GM19463 (cell line): ENCODE results near the gene SMAP2.
"Not testable (repeated sequence)": the region's sequence is repeated elsewhere in the genome, so short reads cannot be mapped to it uniquely, and the experiment has no call there.

Source experiments
- ATAC-seq: cut with Tn5 transposase; IDR thresholded peaks from one replicate; pipeline ENCODE4 v1.9.1; 2021; ENCODE audit warnings: mild to moderate bottlenecking, moderate library complexity; ENCODE audit not compliant: unreplicated experiment

Gene SMAP2

DNA sequence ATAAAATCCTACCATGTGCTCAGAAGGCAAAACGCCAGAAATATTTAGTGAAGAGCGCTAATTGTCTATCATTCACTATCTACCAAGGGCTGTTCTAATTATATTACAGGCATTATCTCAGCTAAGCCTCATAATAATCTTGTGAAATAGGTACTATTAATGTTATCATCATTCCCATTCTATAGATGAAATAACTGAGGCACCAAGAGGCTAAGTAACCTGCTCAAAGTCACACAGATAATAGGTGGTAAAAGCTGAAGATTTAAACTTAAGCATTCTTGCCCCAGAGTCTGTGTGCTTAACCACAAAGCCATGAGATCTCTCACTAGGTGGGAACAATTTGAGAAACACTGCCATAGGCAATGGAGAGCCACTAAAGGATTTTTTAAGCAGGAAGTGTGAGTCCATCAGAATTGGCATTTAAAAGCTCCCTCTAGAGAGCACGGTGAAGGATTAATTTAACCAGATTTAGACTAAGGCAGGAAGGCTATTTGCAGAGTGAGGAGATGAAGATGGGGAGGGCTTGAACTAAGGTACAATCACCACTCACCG lies 1.7 kb upstream of the SMAP2 start:
- no peak for ATAC-seq

DNA sequence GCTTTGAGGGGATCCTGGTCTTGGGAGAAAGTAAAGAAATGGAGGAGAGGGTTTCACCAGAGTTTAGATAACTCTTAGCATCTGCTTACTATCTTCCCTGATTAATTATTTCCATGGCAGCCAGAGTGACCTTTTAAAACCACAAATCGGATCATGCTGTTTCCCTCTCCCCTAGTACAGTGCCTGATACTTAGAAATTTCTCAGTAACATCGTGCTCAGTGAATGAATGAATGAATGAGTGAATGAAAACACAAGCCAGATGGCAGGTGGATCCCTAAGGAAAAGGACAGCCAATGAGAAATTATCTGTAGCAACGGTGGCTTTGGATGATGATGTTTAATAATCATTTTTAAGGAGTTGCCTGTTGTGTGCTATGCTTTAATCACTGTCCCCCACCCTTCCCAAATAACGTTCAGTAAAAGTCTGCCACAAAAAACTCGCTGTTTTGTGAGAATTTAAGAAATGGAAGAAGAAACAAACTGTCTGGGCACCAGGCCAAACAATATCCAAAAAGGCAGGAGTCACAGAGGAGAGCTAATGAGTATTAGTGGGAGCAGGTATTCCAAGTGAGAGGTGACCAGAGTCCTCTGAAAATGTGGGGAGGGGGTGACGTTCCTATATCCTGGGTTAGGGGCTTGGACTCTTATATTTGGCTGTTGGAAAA lies 737 bp upstream of the SMAP2 start:
- no peak for ATAC-seq

DNA sequence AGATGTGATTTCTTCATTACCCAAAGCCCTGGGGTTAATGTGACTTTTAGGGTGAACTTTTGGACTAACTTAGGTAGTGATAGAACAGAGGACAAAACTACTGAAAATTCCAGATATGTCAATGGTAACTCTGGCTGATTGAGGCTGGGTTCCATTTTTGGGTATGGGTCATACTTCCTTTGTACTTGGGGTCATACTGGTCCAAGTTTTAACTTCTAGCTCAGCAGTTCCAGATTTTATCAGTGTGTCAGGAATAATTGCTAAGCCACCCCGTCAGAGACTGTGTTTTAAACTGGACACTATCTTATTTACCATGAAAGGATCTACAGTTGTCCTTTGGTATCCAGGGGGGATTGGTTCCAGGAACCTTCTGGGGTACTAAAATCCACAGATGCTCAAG lies 4.0 kb downstream of the SMAP2 start:
- ATAC-seq, result no peak

DNA sequence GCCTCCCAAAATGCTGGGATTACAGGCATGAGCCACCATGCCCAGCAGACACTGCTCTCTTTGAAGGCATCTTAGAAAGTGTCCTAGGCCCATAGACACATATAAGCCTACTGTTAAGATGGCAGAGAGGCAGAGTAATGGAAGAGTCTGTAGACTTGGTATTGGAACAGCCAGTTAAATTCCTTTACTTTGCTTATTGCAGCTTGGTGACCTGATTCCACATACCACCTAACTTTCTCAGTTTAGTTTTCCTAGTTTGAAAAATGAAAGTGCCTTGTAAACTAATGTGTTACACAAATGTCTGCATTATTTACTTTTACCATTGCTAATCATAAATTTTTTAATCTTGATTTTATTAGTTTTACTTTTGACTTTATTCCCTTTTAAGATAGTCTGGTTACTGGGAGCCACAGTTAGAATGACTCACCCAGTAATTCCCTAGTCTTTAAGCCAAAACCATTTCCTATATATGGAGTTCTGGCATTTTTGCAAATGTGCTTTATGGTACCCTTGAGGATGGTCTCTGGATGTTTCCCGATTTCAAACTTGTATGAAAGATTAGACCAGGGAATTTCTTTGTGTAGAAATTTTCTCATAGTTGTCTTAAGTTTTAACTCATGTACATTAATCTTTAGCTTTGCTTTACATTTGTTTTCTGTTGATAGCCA lies 6.4 kb downstream of the SMAP2 start:
- no peak for ATAC-seq

DNA sequence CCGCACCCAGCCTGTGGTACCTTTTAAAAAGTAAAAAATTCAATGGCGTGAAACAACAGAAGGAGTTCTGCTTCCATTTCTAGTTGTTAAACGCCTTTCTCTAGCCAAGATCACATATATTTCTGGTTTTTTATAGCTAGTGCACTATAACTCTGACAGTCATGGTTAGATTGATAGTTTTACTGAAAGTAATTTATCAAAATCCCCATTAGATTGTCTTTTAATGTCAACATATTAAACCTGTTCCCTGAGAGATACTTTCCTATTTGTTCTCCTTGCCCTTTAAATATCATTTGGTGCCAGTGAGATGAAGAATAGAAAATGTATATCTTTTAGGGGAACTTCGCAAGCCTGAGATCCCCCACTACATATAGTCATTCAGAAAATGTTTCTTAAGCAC lies 7.3 kb downstream of the SMAP2 start:
- ATAC-seq, result no peak

DNA sequence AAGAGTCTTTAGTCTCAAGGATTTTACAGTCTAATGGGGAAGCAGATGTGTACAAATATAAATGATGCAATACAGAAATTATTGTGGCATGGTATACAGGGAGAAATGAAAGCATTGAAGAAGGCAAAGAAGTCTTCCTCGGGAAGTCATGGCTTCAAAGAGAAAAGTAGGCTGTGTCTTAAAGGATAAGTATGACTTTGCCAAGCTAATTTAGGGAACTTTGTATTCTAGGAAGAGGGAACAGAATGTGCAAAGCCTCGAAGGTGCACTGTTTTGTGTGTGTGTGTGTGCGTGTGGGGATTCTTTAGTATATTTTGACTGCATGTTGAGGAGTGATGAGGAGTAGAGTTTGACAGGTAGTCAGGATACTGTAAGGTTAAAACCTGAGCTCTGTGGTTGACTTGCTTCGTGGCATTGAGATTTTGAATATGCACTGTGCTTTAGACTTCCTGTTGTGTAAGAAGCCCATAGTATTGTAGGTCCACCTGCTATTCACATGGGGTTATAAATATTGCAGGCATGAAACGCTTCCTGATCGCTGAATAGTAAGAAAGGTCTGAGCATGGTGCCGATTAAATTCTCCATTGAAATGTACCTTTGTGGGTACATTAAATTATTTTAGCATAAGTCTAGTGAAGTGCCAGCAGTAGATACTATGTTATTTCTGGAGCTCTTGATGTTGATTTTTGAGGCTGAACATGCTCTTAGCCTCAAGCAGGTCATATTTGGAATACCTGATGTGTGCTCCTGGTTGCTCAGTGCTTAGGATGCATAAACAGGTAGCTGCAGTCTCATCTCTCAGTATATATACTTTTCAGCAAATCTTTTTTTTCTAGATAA lies 8.0 kb downstream of the SMAP2 start:
- ATAC-seq, result no peak

DNA sequence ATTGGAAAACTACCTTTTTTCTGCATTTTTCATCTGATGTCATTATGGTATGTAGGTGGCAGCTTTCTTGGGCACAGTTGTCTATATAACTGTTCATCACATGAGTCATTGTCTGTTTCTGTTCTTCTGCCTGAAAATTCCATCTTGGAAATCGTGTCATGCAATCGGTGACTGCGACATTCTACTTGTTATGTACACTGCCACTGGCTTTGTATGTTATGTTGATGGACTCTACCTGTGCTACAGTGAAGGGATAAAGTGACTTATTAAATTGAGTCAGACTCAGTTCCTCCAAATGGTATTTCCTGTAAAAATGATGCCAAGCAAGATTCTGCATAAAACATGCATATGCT lies 8.6 kb downstream of the SMAP2 start:
- no peak for ATAC-seq

DNA sequence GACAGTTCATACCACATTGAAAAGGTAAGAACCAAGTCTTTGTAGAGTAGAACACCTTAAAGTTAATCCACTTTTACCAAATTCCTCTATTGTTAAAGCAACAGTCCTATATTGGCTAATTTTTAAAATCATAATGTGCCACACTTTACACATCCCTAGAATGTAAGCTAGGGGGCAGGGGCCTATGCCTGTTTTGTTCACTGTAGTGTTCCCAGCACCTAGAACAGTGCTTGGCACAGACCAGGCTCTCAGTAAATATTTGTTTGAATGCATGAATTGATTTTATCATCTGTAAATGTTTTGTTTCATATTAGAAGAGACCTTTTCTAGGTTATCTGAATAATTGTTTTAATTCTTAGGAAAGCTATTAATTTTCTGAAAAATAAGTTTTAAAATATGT lies 9.1 kb downstream of the SMAP2 start:
- ATAC-seq, result no peak

DNA sequence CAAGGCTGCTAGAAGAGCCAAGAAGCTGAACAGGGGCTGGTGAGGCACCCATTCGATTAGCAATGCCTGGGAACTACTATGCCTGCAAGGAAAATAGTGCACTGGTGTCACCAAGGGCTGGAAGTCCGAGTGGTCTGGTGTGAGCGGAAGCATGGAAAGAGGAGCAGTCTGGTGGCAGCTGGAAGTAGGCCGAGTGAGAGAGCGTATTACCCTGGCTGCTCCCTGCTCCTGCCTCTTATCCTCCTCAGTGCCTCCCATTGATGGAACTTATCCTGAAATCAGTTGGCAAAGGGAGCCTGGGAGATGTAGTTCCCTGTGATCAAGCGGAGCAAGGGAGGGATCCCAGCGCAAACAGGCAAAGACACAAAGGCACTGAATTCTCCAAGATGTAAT lies 9.6 kb downstream of the SMAP2 start:
- ATAC-seq, result no peak

DNA sequence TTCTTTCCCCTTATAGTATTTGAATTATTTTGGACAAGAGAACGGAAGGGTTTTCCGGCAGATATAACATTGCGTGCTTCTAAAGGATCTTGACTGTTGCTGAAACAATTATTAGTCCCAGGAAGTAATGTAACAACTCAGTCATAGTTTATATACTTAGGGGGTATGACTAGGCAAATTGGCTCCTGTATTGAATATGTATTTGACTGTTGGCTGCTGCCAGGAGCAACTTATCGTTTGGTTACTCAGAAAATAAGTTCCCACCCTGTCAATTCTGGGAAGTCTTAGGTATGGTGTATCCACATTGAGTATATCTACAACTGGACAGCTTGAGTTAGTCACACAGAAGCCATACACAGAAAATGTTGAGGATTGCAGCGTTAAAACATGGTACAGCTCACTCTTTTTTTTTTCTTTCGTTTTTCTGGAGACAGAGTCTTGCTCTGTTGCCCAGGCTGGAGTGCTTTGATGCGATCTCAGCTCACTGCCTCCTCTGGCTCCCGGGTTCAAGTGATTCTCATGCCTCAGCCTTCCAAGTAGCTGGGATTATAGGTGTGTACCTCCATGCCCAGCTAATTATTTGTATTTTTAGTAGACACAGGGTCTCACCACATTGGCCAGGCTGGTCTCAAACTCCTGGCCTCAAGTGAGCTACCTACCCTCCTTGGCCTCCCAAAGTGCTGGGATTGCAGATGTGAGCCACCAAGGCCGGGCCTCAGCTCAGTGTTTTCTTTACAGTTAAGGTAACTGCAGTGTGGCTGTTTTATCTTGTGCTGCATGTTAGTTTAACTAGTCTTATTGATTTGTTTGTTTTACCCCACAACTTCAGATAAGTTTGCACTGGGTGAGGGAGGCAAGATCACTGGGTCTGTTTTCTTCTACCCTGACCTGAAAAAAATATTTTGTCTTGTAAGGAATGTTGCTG lies 10.2 kb downstream of the SMAP2 start:
- no peak for ATAC-seq

DNA sequence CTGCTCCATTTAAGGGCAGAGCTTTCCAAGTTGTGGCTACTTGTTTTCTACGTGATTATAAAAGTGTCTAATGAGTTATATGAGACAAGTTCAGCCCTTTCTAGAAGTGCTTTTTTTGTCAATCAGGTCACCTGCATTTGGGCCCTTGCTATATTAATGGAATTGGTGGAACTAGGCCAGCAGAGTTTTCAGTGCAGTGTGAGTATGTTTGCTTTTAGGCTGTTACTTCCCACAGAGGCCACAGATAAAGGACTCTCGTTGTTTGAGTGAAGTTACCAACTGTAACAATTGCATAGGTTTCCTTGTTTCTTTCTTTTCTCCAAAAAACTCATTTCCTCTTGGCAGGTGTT lies 10.9 kb downstream of the SMAP2 start:
- no peak for ATAC-seq

DNA sequence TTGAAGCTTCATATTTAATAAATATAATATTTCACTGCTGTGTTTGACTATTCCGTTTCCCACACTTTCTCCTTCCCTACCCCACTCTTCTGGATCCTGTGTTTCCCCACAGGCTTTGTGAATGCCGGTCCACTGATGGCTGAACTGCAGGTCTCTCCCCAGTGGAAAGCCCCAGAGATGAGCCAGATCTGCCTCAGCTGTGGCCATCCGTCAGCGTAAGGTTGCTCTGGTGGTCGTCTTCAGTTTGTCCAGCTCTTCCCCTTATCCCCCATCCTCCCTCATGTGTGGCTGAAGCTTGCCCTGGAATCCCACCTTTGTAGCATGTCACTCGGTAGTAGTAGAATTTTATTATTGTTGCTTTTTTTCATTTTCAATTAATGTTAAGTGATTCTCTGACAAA lies 11.4 kb downstream of the SMAP2 start:
- no peak for ATAC-seq

DNA sequence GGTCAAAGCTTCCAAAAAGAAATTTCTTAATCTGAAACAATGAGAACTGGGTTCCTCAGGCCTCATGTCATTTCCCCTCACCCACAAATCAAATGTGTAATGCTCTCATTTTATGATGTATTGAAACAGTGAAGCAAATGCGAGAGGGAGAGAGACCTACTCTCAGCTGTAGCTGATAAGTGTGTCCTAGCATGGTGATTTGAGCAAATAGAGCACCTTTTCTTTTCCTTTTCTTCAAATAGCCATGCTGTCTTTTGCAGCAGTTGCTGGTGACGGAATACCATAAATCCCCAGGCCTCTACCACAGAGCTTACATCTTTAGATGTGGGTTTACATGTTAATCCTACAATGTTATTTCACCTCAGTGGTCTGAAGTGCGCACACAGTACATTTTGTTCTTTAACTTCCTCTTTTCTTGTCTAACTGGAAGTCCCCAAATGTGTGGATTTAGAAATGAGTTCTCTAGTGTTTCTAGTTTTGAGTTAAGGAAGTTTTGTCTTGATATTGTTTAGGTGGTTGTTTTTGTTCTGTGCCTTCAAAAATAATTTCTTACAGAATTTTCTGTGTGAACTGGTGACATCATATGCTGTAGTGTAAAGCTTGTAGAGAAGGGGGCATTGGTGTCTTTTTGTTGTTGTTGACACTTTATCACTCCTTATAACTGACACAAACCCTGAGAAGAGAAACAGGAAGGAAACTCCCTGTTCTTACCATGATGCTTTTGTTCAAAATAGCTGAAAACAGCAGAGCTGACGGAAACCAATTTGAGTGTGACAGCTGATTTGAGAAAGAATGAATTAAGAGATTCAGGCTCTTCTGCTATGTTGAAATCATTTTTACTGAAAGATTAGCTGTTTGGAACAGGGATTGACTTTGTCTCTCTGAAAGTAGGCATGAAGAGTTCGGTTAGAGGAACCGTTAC lies 12.2 kb downstream of the SMAP2 start:
- peak; percentile 56 for ATAC-seq

DNA sequence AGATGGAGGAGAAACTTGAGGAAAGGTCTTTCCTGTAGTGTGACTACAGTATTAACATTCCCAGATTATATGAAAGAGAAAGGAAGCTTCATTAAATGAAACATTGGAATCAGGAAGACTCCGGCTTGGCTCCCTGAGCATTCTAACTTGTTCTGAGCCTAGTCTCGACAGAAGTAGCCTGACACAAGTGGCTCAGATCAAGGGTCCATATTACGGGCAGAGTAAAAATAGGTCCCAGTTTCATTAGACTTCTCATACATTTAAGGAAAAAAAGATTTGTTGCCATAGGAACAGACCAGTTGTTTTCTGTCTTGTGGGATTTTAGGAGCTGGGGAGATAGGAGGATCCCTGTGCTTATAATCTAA lies 12.8 kb downstream of the SMAP2 start:
- no peak for ATAC-seq

DNA sequence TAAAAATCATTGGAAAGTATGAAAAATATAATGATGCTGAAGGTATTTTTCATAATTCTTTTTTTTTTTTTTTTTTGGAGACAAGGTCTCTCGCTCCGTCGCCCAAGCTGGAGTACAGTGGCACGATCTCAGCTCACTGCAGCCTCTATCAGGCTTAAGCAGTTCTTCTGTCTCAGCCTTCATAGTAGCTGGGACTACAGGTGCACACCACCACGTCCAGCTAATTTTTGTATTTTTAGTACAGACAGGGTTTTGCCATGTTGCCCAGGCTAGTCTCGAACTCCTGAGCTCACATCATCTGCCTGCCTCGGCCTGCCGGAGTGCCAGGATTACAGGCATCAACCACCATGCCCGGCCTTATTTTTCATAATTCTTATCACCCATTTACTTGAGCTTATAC lies 13.3 kb downstream of the SMAP2 start:
- no peak for ATAC-seq

DNA sequence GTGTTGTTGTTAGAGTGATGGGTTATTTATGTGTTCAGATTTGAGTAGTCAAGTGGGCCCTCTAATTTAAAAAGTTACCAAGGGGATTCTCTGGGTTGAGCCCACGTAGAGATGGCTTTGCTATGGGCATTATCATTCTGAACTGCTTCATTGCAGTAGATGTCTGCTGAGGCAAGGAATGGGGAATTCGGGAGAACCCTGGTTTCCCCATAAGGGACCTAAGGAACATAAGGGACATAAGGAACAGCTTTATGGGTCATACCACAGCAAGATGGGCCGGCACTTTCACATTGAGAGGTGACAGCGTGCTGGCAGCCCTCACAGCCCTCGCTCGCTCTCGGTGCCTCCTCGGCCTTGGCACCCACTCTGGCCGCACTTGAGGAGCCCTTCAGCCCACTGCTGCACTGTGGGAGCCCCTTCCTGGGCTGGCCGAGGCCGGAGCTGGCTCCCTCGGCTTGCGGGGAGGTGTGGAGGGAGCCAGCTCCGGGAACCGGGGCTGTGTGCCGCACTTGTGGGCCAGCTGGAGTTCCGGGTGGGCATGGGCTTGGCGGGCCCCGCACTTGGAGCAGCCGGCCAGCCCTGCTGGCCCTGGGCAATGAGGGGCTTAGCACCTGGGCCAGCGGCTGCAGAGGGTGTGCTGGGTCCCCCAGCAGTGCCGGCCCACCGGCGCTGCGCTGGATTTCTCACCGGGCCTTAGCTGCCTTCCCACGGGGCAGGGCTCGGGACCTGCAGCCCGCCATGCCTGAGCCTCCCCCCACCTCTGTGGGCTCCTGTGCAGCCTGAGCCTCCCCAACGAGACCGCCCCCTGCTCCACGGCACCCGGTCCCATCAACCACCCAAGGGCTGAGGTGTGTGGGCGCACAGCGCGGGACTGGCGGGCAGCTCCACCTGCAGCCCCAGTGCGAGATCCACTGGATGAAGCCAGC lies 14.1 kb downstream of the SMAP2 start:
- not testable (repeated sequence) for ATAC-seq

DNA sequence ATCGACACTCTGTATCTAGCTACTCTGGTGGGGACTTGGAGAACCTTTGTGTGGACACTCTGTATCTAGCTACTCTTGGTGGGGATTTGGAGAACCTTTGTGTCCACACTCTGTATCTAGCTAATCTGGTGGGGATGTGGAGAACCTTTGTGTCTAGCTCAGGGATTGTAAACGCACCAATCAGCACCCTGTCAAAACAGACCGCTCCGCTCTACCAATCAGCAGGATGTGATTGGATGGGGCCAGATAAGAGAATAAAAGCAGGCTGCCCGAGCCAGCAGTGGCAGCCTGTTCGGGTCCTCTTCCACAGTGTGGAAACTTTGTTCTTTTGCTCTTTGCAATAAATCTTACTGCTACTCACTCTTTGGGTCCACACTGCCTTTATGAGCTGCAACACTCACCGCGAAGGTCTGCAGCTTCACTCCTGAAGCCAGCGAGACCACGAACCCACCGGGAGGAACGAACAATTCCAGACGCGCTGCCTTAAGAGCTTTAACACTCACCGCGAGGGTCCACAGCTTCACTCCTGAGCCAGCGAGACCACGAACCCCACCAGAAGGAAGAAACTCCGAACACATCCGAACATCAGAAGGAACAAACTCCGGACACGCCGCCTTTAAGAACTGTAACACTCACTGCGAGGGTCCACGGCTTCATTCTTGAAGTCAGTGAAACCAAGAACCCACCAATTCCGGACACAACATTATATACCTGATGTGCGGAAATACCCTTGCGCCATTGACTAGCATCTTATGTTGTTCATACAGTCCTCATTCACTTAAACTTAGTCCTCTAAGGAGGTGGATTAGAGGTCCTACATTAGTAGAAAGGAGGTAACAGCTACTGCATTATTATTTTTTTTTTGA lies 15.2 kb downstream of the SMAP2 start:
- not testable (repeated sequence) for ATAC-seq

DNA sequence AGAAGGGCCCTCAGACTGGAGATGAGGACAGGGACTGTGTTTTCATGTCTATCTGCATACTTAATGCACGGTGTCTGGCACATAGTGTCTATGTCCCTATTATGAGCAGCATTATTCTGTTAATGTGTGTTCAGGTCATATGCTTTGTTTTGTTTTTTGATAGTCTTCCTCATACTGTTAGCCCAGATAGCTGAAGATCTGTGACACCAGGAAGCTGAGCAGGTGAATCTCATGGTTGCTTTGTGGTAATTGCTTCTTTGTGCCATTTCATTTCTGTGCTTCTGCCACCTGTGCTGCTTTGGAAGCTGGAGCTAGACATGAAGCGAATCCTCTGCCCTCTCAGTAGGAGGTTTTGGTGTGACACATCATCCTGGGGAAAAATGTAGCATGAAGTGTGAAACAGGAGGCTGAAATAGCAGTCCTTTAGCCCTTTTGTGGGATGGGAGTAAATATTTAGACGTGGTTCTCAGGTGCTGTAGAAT lies 15.8 kb downstream of the SMAP2 start:
- ATAC-seq, result no peak
